GM23338 (cell line): ENCODE results near the gene ETV6. TPM values are rescaled to one million over a fixed set of nuclear protein-coding genes. Genes with fewer than 3 reads are reported as not detected.

ENCODE experiments used
- ATAC-seq: fragments of 200-7000 bp; cut with Tn5 transposase; 3 replicates; pipeline ENCODE4 v1.9.1; 2020
- DNase-seq: peaks from one replicate; pipeline ENCODE4 v3.0.0-alpha.2; 2015; ENCODE audit warnings: low spot score
- H2AFZ ChIP-seq: fragments of 200-600 bp; sonication (generic); 2 replicates; pipeline ENCODE4 v1.8.0; 2016; ENCODE audit warnings: antibody characterized with exemption, mild to moderate bottlenecking, moderate library complexity
- H3F3A ChIP-seq: fragments of 200-600 bp; sonication (generic); replicated peaks from 2 replicates; pipeline ENCODE4 v1.8.0; 2017; ENCODE audit warnings: antibody characterized with exemption, mixed run types, low read depth
- H3K27ac ChIP-seq: fragments of 200-600 bp; sonication (generic); 2 replicates; pipeline ENCODE4 v1.6.1; 2016; ENCODE audit warnings: low read depth
- H3K27me3 ChIP-seq: fragments of 200-600 bp; sonication (generic); 2 replicates; pipeline ENCODE4 v1.8.0; 2016; ENCODE audit warnings: mild to moderate bottlenecking, mixed run types, moderate library complexity; ENCODE audit not compliant: insufficient read depth
- H3K36me3 ChIP-seq: fragments of 200-600 bp; sonication (generic); 2 replicates; pipeline ENCODE4 v1.8.0; 2016; ENCODE audit warnings: mild to moderate bottlenecking; ENCODE audit not compliant: insufficient read depth
- H3K4me1 ChIP-seq: fragments of 200-600 bp; sonication (generic); 2 replicates; pipeline ENCODE4 v1.8.0; 2016; ENCODE audit warnings: mild to moderate bottlenecking, moderate library complexity; ENCODE audit not compliant: insufficient read depth
- H3K4me2 ChIP-seq: fragments of 200-600 bp; sonication (generic); 2 replicates; pipeline ENCODE4 v1.7.1; 2017; ENCODE audit warnings: mixed run types
- H3K4me3 ChIP-seq: fragments of 200-600 bp; sonication (generic); 2 replicates; pipeline ENCODE4 v1.6.1; 2016; ENCODE audit warnings: mixed run types
- H3K79me2 ChIP-seq: fragments of 200-600 bp; sonication (generic); replicated peaks from 2 replicates; pipeline ENCODE4 v1.8.0; 2017; ENCODE audit warnings: mild to moderate bottlenecking; ENCODE audit not compliant: insufficient read depth
- H3K9me2 ChIP-seq: fragments of 200-600 bp; sonication (generic); 2 replicates; pipeline ENCODE4 v1.8.0; 2017; ENCODE audit not compliant: insufficient read depth
- H4K20me1 ChIP-seq: fragments of 200-600 bp; sonication (generic); replicated peaks from 2 replicates; pipeline ENCODE4 v1.8.0; 2017; ENCODE audit warnings: mild to moderate bottlenecking; ENCODE audit not compliant: insufficient read depth
- H3K27ac Mint-ChIP-seq: 2 replicates; pipeline ENCODE4 v1.8.0; 2020; ENCODE audit warnings: inconsistent platforms, mild to moderate bottlenecking, moderate library complexity, mixed read lengths
- H3K27me3 Mint-ChIP-seq: 3 replicates; pipeline ENCODE4 v1.8.0; 2022; ENCODE audit warnings: low read depth, mild to moderate bottlenecking, moderate library complexity, mixed read lengths, inconsistent platforms; ENCODE audit not compliant: insufficient read depth, poor library complexity
- H3K36me3 Mint-ChIP-seq: 3 replicates; pipeline ENCODE4 v1.8.0; 2021; ENCODE audit warnings: low read depth, mild to moderate bottlenecking, inconsistent platforms, moderate library complexity, mixed read lengths
- H3K4me1 Mint-ChIP-seq: 3 replicates; pipeline ENCODE4 v1.8.0; 2020; ENCODE audit warnings: mild to moderate bottlenecking, inconsistent platforms, mixed read lengths
- H3K4me3 Mint-ChIP-seq: 3 replicates; pipeline ENCODE4 v1.8.0; 2021; ENCODE audit warnings: moderate library complexity, mild to moderate bottlenecking, inconsistent platforms, mixed read lengths
- H3K9me3 Mint-ChIP-seq: 3 replicates; pipeline ENCODE4 v1.8.0; 2020; ENCODE audit warnings: moderate library complexity, mild to moderate bottlenecking, inconsistent platforms, mixed read lengths
- CREB1 ChIP-seq: fragments of 250-450 bp; sonication (Bioruptor Pico); IDR thresholded peaks from 2 replicates; pipeline ENCODE4 v1.5.0; 2020; ENCODE audit warnings: low read depth, mild to moderate bottlenecking, moderate library complexity
- EZH2 ChIP-seq: fragments of 200-600 bp; sonication (generic); IDR thresholded peaks from one replicate; pipeline ENCODE4 v1.8.0; 2017; ENCODE audit warnings: antibody characterized with exemption, mild to moderate bottlenecking, low read depth; ENCODE audit not compliant: unreplicated experiment
- JUNB ChIP-seq: IDR thresholded peaks from one replicate; pipeline ENCODE4 v1.6.1; 2016; ENCODE audit warnings: antibody characterized with exemption; ENCODE audit not compliant: unreplicated experiment
- NANOG ChIP-seq: IDR thresholded peaks from 2 replicates; pipeline ENCODE4 v1.6.1; 2016; ENCODE audit warnings: antibody characterized with exemption, borderline replicate concordance
- POLR2AphosphoS5 ChIP-seq: IDR thresholded peaks from 2 replicates; pipeline ENCODE4 v1.6.1; 2016; ENCODE audit warnings: antibody characterized with exemption, low read depth
- REST ChIP-seq: IDR thresholded peaks from one replicate; pipeline ENCODE4 v1.6.1; 2018; ENCODE audit warnings: antibody characterized with exemption; ENCODE audit not compliant: unreplicated experiment
- STAT1 ChIP-seq: IDR thresholded peaks from one replicate; pipeline ENCODE4 v1.6.1; 2016; ENCODE audit warnings: antibody characterized with exemption; ENCODE audit not compliant: unreplicated experiment
- ZNF462 ChIP-seq: fragments of 250-450 bp; sonication (Bioruptor Pico); IDR thresholded peaks from 2 replicates; pipeline ENCODE4 v1.5.0; 2020; ENCODE audit warnings: mild to moderate bottlenecking, moderate library complexity
- polyA plus RNA-seq: library from polyadenylated mRNA; unstranded; fragments of >200 nt; fragmentation: Nextera tagmentation; extraction: Ambion mirVana; gene quantifications from 2 replicates; pipeline ENCODE4 v1.2.1, GENCODE V29; 2016
- total RNA-seq: library from RNA; depleted of rRNA; stranded (reverse); fragments of >200 nt; shearing (Covaris generic); gene quantifications from 2 replicates; pipeline ENCODE4 v1.2.3, GENCODE V29; 2014
- TF ChIP-seq, protein P1 (sequence below), 2 experiments: fragments of 200-600 bp in 1 of 2; sonication (generic) in 1 of 2; conservative IDR thresholded peaks; 2 replicates each; pipeline versions ENCODE4 v1.5.1 to v1.6.1; 2016 to 2017; ENCODE audit warnings: antibody characterized with exemption in 2 of 2, low read depth in 2 of 2, mild to moderate bottlenecking in 2 of 2, moderate library complexity in 1 of 2

Gene ETV6
- total and polyA plus RNA-seq, 2 experiments from 2014 or later: 7.5 to 15.1 TPM

- no peaks in the 10 kb centered on the region for H4K20me1 ChIP-seq
- H3K79me2 ChIP-seq: peaks cover 4% of the 10 kb centered on the region; the same call in 1 of the 2 replicates
- H3K27me3 Mint-ChIP-seq: no peaks in the 10 kb centered on the region
- H3K4me2 ChIP-seq: no peak overlapping the region
- peaks cover 12% of the 10 kb centered on the region for H3K9me3 Mint-ChIP-seq
- H3K4me1 ChIP-seq: peaks cover 16% of the 10 kb centered on the region
- no peaks in the 10 kb centered on the region for H3F3A ChIP-seq
- TF ChIP-seq ZNF462 (CRISPR knock-in tag) (no peak), EZH2 (no peak), NANOG (no peak), JUNB (no peak), REST (no peak), CREB1 (CRISPR knock-in tag) (no peak), POLR2AphosphoS5 (no peak), STAT1 (no peak)
- TF ChIP-seq, protein P1, sequence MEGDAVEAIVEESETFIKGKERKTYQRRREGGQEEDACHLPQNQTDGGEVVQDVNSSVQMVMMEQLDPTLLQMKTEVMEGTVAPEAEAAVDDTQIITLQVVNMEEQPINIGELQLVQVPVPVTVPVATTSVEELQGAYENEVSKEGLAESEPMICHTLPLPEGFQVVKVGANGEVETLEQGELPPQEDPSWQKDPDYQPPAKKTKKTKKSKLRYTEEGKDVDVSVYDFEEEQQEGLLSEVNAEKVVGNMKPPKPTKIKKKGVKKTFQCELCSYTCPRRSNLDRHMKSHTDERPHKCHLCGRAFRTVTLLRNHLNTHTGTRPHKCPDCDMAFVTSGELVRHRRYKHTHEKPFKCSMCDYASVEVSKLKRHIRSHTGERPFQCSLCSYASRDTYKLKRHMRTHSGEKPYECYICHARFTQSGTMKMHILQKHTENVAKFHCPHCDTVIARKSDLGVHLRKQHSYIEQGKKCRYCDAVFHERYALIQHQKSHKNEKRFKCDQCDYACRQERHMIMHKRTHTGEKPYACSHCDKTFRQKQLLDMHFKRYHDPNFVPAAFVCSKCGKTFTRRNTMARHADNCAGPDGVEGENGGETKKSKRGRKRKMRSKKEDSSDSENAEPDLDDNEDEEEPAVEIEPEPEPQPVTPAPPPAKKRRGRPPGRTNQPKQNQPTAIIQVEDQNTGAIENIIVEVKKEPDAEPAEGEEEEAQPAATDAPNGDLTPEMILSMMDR (conservative IDR thresholded peaks at IDR 0.05; ENCODE audit: low read depth in 2 of 2): no peak
- H3K4me1 Mint-ChIP-seq: peaks cover 27% of the 10 kb centered on the region
- H3K36me3 Mint-ChIP-seq: peaks cover 61% of the 10 kb centered on the region
- H2AFZ ChIP-seq: no peak overlapping the region
- H3K27me3 ChIP-seq: no peaks in the 10 kb centered on the region
- no peaks in the 10 kb centered on the region for H3K9me2 ChIP-seq
- H3K27ac ChIP-seq: no peak overlapping the region
- DNase-seq: no peak
- H3K36me3 ChIP-seq: no peaks in the 10 kb centered on the region
- no peak overlapping the region for H3K4me3 ChIP-seq
- ATAC-seq: no peak
- no peak overlapping the region for H3K4me3 Mint-ChIP-seq
- no peak overlapping the region for H3K27ac Mint-ChIP-seq
Measured at GRCh38 chr12:11865824-11866223, 216.3 kb downstream of the ETV6 start.
